Daoy (cell line): ENCODE data around the gene P2RX3. TPM values are rescaled to one million over a fixed set of nuclear protein-coding genes. Genes with fewer than 3 reads are reported as not detected.

Experiments used
- DNase-seq: peaks from one replicate; pipeline ENCODE4 v3.0.0-alpha.2; 2015; ENCODE audit warnings: low read depth
- total RNA-seq: library from RNA; depleted of rRNA; stranded (reverse); fragments of >200 nt; shearing (Covaris generic); gene quantifications from 2 replicates; pipeline ENCODE4 v1.2.3, GENCODE V29; 2014

The P2RX3 gene
- total RNA-seq, 1 experiment from 2014 or later: not detected

DNA sequence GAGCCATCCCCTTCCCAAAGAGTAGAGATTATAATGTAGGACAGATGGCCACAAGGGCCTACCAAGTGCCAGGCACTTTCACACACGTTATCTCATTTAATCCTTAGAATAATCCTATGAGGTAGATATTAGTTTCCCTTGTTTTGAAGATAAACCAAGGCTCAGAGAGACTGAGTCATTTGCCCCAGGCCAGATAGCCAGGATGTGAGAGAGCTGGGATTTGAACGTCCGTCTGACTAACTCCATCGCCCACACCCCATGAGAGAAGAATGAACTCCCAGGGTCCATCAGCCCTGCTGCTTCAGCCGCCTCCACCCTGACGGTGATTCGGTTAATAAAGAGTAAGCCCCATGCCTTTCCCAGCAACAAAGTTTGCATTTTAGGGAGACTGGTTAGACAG, 32.1 kb downstream of the P2RX3 start:
- peak; percentile 90 for DNase-seq

DNA sequence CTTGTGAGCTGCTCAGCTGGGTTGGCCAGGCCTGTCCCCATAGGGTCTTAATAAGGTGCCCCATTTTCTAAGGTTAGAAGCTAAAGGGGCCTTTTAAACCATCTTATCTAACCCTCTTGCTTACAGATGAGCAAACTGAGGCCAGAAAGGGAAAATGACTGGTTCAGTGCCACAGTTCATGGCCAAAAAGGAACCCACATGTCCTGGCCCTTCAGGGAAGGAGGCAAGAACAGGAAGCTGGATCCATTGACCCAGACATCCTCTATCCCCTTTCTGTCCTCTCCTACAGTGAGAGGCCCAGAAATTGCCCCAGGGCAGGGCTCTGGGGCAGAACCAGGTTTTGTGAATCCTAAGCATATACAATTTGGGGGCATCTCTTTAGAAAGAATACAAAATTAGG, 32.8 kb downstream of the P2RX3 start:
- no peak for DNase-seq

DNA sequence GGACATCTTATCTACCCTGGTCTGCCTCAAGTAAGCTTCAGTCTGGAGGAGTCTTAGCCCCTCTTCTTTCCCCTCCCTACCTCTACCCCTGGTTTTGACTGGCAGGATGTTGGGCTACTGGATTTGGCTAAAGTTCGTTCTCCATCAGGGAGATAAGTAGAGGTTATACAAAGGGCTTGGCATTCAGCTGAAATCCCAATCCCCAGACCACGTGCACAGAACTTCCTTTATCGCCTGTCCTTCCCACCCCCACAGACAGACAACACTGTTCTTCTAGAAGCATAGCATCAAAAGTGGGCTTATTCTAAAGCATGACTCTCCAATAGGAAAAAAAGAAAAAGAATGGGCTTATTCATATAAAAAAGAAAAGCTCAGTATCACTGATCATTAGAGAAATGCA, 35.0 kb downstream of the P2RX3 start:
- no peak for DNase-seq

GRCh38 chr11:57374966-57375365, 36.8 kb downstream of the P2RX3 start:
- DNase-seq: no peak

DNA sequence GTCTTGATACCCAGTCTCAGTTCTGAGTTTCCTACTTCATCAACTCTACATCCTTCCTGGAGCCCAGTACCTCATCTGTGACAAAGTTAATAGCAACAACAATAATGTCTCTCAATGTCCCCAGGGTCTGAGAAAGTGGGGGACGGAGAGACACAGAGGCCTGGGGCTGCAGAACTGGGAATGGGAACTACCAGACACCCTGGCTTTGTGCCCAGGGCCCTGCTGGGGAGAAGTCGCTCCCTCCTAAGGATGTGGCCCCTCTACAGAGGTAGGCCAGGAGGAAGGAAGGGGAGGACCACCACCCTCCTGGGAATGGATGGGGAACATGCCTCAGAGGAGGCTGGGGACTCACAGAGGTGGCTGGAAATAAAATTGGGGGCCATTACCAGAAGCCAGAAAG, 37.3 kb downstream of the P2RX3 start:
- DNase-seq: no peak

GRCh38 chr11:57376095-57377090, 38.2 kb downstream of the P2RX3 start:
- DNase-seq: no peak

DNA sequence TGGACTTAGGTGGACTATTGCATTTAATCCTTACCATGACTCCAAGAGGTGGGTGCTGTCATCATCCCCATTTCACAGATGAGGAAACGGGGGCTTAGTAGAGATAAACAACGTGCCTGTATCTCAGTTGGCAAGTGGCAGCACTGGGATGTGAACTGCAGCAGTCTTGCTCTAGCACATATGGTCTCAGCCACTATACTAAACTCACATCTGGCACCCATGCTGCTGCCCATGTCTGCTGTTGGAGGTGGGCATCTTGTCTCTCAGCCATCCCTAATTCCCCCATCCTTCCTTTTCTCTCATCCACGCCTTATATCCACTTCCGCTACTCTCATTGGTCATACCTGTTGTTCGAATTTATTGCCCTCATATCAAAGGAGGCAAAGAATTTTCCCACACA, 39.0 kb downstream of the P2RX3 start:
- DNase-seq: no peak

DNA sequence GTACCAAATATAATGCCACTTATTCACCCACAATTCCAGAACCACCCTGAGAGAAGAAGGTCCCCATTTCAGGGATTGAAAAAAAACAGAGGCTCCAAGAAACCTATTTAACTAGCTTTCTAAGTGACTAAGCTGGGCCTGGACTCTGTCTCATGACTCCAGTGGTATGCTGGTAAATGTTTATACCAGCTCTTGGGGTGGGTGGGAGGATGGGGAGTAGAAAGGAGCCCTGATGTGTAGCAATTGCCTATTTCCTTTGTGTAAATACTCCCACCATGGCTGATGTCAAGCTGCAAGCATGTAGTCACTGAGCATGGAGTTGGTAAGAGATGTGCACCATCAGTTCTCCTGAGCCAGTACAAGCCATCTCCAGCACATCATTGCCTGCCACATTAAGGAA, 40.0 kb downstream of the P2RX3 start:
- DNase-seq: no peak

GRCh38 chr11:57379732-57380131, 41.6 kb downstream of the P2RX3 start:
- peak; percentile 47 for DNase-seq

GRCh38 chr11:57380975-57381374, 42.8 kb downstream of the P2RX3 start, which contains the start of gene PRG3:
Gene PRG3, minus strand, starts transcription at chr11:57381150. Its CDS starts 442 bp downstream, at chr11:57380708.
- no peak for DNase-seq

GRCh38 chr11:57386178-57386940, 48.2 kb downstream of the P2RX3 start:
- DNase-seq: no peak

- no peak for DNase-seq
These were observed 49.3 kb downstream of the P2RX3 start for GRCh38 chr11:57387289-57388030.

DNA sequence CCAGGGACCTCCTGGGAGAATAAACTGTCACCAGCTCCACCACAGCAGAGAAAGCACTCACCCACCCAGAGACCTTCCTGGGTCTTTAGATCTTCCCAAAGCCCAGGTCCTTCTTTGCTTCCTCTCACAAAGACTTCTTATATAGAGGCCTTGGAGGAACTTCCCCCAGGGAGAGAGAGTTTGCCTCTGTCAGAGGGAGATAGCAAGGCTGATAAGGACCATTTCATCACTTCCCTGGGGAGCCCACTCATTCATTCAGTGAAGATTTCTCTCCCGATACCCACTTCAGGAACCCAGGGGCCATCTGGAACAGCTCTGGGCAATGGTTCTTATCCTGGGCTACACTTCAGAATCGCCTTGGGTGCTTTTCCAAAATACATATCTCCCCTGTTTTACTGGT, 52.4 kb downstream of the P2RX3 start, which contains the start of gene PRG2:
TSS of gene PRG2 (minus strand) at position 116 of the 400 bp plus-strand sequence. CDS start 706 bp downstream, outside the sequence.
- DNase-seq: no peak

DNA sequence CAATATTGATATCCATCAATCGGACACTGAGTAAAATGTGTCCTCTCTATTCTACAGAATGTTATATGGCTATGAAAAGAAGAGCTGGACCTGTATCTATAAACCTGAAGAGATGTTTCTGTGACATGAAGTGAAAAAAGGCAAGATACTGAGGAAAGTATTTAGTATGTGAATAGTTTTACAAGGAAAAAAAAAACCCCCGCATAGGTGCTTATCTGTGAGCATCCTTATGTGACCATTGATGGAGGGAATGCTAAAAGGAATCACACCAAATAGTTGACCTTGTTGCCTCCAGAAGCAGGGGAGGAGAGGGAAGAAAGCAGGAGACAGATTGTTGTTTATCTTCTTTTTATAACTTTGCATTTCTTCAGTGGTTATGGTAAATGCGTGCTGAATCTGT, 53.0 kb downstream of the P2RX3 start:
- DNase-seq: no peak

DNA sequence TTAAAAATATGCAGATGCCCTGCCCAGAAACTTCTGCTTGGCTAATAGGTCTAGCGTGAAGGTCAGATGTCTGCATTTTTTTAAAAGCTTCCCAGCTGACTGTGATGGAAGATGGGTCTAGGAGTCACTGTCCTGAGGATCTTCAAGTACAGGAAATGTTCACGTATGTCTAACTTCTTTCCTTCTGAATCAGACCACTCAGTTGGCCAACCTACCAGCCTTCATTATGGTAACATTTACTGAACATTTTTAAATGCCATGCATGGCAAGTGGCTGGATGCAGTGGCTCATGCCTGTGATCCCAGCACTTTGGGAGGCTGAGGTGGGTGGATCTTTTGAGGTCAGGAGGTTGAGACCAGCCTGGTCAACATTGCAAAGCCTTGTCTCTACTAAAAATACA, 53.4 kb downstream of the P2RX3 start:
- no peak for DNase-seq

DNA sequence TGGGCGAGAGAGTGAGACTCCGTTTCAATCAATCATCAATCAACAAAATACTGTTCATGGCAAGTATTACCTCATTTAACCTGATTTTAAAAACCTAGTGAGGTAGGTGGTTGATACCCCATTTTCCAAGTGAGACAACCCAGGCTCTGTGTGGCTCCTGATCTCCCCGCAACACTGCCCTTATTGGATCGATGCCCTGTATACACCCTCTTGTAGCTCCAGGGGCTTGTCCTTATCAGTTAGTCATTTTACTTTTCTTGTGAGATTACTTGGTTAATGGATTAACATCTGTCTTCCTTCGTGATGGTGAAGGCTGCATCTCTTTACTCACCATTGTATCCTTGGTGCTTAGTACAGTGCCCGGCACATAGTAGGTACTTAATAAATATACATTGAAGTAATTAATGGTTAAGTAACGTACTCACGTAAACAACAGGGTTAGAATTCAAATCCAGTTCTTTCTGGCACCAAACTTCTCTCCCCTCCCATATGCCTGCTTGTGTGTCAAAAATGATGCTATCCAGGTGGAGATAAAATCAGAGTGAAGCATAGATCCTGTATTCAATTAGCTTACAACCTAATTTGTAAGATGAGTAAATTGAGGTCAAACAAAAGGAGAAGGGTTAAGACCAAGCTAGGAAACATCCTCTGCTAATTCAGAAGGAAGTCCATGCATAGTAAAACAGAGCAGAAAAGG, 54.1 kb downstream of the P2RX3 start:
- DNase-seq: no peak

GRCh38 chr11:57392763-57393105, 54.6 kb downstream of the P2RX3 start:
- no peak for DNase-seq

DNA sequence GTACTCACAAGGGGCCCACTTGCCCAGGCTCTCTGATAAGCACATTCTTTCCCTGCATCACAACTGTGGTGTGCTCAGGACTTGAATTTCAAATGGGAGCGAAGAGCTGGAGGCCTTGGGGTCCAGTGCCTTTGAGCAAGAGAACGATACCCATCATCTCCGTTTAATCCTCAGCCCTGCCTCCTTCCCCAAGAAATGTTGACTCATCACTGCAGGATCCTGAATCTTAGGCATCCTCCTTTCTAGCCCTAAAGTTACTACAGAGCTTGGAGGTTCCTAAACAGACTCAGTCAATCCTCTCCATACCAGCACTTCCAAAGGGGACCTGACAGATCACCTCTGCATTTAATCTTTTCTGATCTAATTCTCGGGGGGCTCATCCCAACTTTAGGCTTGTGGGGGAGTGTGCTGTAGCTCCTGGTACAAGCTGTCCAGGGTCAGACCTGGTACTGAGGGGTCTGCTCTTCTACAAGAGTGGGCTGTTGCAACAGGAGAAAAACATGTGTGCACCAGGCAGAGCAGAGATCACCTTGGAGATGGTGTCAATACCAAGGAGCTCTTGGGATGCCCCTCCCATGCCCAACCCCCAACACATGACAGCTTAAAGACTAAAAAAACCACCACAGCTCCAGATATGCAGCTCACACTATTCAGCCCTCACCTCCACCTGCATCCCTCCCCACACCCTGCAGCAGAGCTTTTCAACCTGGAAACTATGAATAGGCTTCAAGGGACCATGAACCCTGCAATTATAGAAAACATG, 56.2 kb downstream of the P2RX3 start:
- DNase-seq: no peak

DNA sequence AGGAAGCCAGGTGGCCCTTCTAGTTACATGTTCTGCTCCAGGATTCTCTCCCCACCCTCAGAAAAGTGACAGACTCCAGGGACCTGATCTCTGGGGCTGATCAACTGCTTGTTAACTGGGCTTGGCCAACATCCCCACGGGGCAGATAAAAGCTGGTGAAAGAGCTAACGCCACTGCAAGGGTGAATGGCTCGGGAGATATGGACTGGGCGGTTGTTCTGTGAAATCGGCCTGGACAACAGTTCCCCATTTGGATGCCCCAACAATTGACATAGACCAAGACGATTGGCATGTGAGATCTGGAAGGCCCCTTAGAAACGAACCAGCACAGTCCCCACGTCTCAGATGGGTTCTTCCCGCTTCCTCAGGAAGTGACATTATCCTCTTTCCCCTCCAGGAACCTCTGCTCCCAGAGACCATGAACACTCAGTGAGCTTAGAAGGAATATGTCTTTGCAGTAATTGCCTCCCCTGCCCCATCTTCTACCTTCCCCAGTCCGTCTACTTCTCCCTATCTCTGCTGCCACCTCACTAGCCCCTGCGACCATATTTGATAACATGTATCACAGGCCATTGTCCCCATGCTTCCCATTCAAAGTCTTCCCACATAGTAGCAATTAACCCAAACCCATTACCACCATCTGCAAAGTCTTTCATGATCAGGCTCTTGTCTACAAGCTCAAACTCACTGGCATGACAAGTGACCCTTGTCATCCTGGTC, 57.9 kb downstream of the P2RX3 start:
- DNase-seq: no peak

DNA sequence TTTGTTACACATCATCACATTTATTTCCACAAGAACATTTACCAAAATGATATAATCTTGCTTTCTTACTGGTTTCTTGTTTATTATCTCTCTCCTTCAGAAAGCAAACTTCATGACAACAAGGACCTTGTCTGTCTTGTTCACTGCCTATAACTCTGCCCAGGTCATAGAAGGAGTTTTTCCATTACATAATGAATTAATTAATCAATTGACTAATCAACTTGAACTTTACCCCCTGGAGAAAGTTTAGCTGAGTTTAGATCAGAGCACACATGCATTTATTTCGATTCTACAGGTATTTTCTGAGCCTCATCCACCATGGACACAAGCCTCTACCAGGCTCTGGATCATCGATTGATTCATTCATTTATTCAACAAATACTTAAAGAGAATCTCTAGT, 58.6 kb downstream of the P2RX3 start:
- no peak for DNase-seq
